ENCODE measurements around the gene RNF217.

The RNF217 gene

GRCh38 chr6:124986164-124986563, 23.9 kb downstream of the RNF217 start:
- Histone ChIP-seq H3K9ac (no peak overlapping the region), H4K20me1 (ENCODE audit: insufficient read depth) (no peaks in the 10 kb centered on the region), H3K79me2 (ENCODE audit: insufficient read depth, low read depth) (no peaks in the 10 kb centered on the region), H3K36me3 (ENCODE audit: insufficient read depth) (no peaks in the 10 kb centered on the region), H2AFZ (ENCODE audit: low read depth) (no peak overlapping the region), H3K4me2 (0 out of 2 replicates have a peak overlapping the region, but pooled peaks have one; percentile 12), H3K27me3 (ENCODE audit: insufficient read depth, low read depth) (no peaks in the 10 kb centered on the region), H3K4me3 (IDR thresholded peaks at IDR 0.05; ENCODE audit: insufficient read depth, low read depth, low read length) (no peak overlapping the region), H3K4me1 (ENCODE audit: low read depth, poor library complexity, severe bottlenecking) (peaks cover 21% of the 10 kb centered on the region), H3K27ac (no peak overlapping the region)
- TF ChIP-seq CTCF (conservative IDR thresholded peaks at IDR 0.05; ENCODE audit: low read depth, low read length) = no peak

GRCh38 chr6:124987291-124987690, 25.1 kb downstream of the RNF217 start:
- no peaks in the 10 kb centered on the region for H4K20me1 ChIP-seq (ENCODE audit: insufficient read depth)
- no peaks in the 10 kb centered on the region for H3K79me2 ChIP-seq (ENCODE audit: insufficient read depth, low read depth)
- H3K36me3 ChIP-seq (ENCODE audit: insufficient read depth) = no peaks in the 10 kb centered on the region

GRCh38 chr6:124987999-124988591, 25.9 kb downstream of the RNF217 start:
- H3K36me3 ChIP-seq (ENCODE audit: insufficient read depth) = no peaks in the 10 kb centered on the region
- no peak for TF ChIP-seq CTCF (conservative IDR thresholded peaks at IDR 0.05; ENCODE audit: low read depth, low read length)
- H3K27me3 ChIP-seq (ENCODE audit: insufficient read depth, low read depth) = no peaks in the 10 kb centered on the region
- no peak overlapping the region for H3K27ac ChIP-seq
- no peaks in the 10 kb centered on the region for H3K79me2 ChIP-seq (ENCODE audit: insufficient read depth, low read depth)
- no peak overlapping the region for H3K4me2 ChIP-seq
- no peaks in the 10 kb centered on the region for H4K20me1 ChIP-seq (ENCODE audit: insufficient read depth)
- H2AFZ ChIP-seq (ENCODE audit: low read depth) = no peak overlapping the region
- H3K4me3 ChIP-seq (IDR thresholded peaks at IDR 0.05; ENCODE audit: insufficient read depth, low read depth, low read length) = no peak overlapping the region
- peaks cover 21% of the 10 kb centered on the region for H3K4me1 ChIP-seq (ENCODE audit: low read depth, poor library complexity, severe bottlenecking)
- no peak overlapping the region for H3K9ac ChIP-seq

More at GRCh38 chr6:124987291-124987690, 25.1 kb downstream of the RNF217 start:
- TF ChIP-seq CTCF (conservative IDR thresholded peaks at IDR 0.05; ENCODE audit: low read depth, low read length) = no peak
- Histone ChIP-seq H3K9ac (no peak overlapping the region), H2AFZ (ENCODE audit: low read depth) (no peak overlapping the region), H3K27ac (no peak overlapping the region), H3K4me3 (IDR thresholded peaks at IDR 0.05; ENCODE audit: insufficient read depth, low read depth, low read length) (no peak overlapping the region), H3K27me3 (ENCODE audit: insufficient read depth, low read depth) (no peaks in the 10 kb centered on the region), H3K4me1 (ENCODE audit: low read depth, poor library complexity, severe bottlenecking) (peaks cover 21% of the 10 kb centered on the region), H3K4me2 (no peak overlapping the region)

GRCh38 chr6:124989136-124989983, 27.1 kb downstream of the RNF217 start:
- H2AFZ ChIP-seq (ENCODE audit: low read depth) = no peak overlapping the region
- H3K79me2 ChIP-seq (ENCODE audit: insufficient read depth, low read depth) = no peaks in the 10 kb centered on the region

More at GRCh38 chr6:124989136-124989983, 27.1 kb downstream of the RNF217 start:
- H4K20me1 ChIP-seq (ENCODE audit: insufficient read depth) = no peaks in the 10 kb centered on the region
- H3K4me3 ChIP-seq (IDR thresholded peaks at IDR 0.05; ENCODE audit: insufficient read depth, low read depth, low read length) = no peak overlapping the region
- no peak overlapping the region for H3K4me2 ChIP-seq
- H3K27ac ChIP-seq = no peak overlapping the region
- TF ChIP-seq CTCF (conservative IDR thresholded peaks at IDR 0.05; ENCODE audit: low read depth, low read length) = no peak
- H3K36me3 ChIP-seq (ENCODE audit: insufficient read depth) = no peaks in the 10 kb centered on the region
- no peaks in the 10 kb centered on the region for H3K27me3 ChIP-seq (ENCODE audit: insufficient read depth, low read depth)
- no peak overlapping the region for H3K9ac ChIP-seq
- peaks cover 21% of the 10 kb centered on the region for H3K4me1 ChIP-seq (ENCODE audit: low read depth, poor library complexity, severe bottlenecking)

All from KMS-11 (cell line).